Liver (tissue), 9 donors: ENCODE data around the gene WWC2. TPM values are rescaled to one million over a fixed set of nuclear protein-coding genes. Genes with fewer than 3 reads are reported as not detected.
A peak's percentile ranks its signal among the peaks of the same experiment; 100 is the strongest.

Source experiments
- DNase-seq: peaks from one replicate; pipeline ENCODE4 v3.0.0-alpha.2; 2017; ENCODE audit warnings: low spot score
- H3K27ac ChIP-seq, 2 donors: one replicate each; pipeline ENCODE4 v1.7.0; 2013; ENCODE audit warnings: inconsistent platforms in 2 of 2, low read length in 2 of 2, control low read depth in 1 of 2, low read depth in 1 of 2, mild to moderate bottlenecking in 1 of 2
- H3K27me3 ChIP-seq, 4 donors: one replicate each; pipeline versions ENCODE4 v1.6.1 to v1.7.0; 2013; ENCODE audit warnings: low read length in 3 of 4, inconsistent platforms in 1 of 4, mild to moderate bottlenecking in 1 of 4, moderate library complexity in 1 of 4; ENCODE audit not compliant: control insufficient read depth in 4 of 4, insufficient read depth in 4 of 4
- H3K36me3 ChIP-seq, 4 donors: one replicate each; pipeline versions ENCODE4 v1.6.1 to v1.7.0; 2013; ENCODE audit warnings: low read length in 3 of 4, mild to moderate bottlenecking in 3 of 4, low read depth in 1 of 4, moderate library complexity in 1 of 4; ENCODE audit not compliant: control insufficient read depth in 4 of 4, insufficient read depth in 3 of 4
- H3K4me1 ChIP-seq, 4 donors: one replicate each; pipeline versions ENCODE4 v1.6.1 to v1.7.0; 2013; ENCODE audit warnings: low read length in 3 of 4, mild to moderate bottlenecking in 3 of 4, moderate library complexity in 1 of 4; ENCODE audit not compliant: control insufficient read depth in 4 of 4, insufficient read depth in 4 of 4
- H3K4me3 ChIP-seq, 3 donors: one replicate each; pipeline versions ENCODE4 v1.6.1 to v1.7.0; 2013; ENCODE audit warnings: low read length in 3 of 3, control low read depth in 1 of 3, low read depth in 1 of 3, mild to moderate bottlenecking in 1 of 3
- H3K9ac ChIP-seq, 2 donors: one replicate each; pipeline ENCODE4 v1.7.0; 2013; ENCODE audit warnings: low read length in 2 of 2, mild to moderate bottlenecking in 2 of 2, moderate library complexity in 2 of 2, control low read depth in 1 of 2, low read depth in 1 of 2
- H3K9me3 ChIP-seq, 4 donors: one replicate each; pipeline versions ENCODE4 v1.6.1 to v1.7.0; 2013; ENCODE audit warnings: low read length in 3 of 4; ENCODE audit not compliant: control insufficient read depth in 4 of 4
- FOXA1 ChIP-seq: IDR thresholded peaks from 2 replicates; pipeline ENCODE4 v1.6.1; 2016; ENCODE audit warnings: antibody characterized with exemption
- FOXA2 ChIP-seq: IDR thresholded peaks from 2 replicates; pipeline ENCODE4 v1.6.1; 2016; ENCODE audit warnings: antibody characterized with exemption
- RAD21 ChIP-seq, 2 donors: IDR thresholded peaks; 2 replicates each; pipeline ENCODE4 v1.6.1; 2016; ENCODE audit warnings: antibody characterized with exemption in 2 of 2, mild to moderate bottlenecking in 2 of 2
- RXRA ChIP-seq, 2 donors: IDR thresholded peaks; 2 replicates each; pipeline ENCODE4 v1.6.1; 2017 to 2018; ENCODE audit warnings: antibody characterized with exemption in 2 of 2, mild to moderate bottlenecking in 1 of 2
- TAF1 ChIP-seq: conservative IDR thresholded peaks from 2 replicates; pipeline ENCODE4 v1.6.1; 2016; ENCODE audit warnings: antibody characterized with exemption, mild to moderate bottlenecking
- YY1 ChIP-seq: IDR thresholded peaks from 2 replicates; pipeline ENCODE4 v1.6.1; 2016; ENCODE audit warnings: antibody characterized with exemption, mild to moderate bottlenecking
- WGBS: extraction: QIAGEN DNeasy Blood & Tissue Kit; methylation state at CpG from one replicate; pipeline ENCODE4 v1.1.7; 2013; 5-methylcytosine and 5-hydroxymethylcytosine counted together
- polyA plus RNA-seq, 2 donors: library from polyadenylated mRNA; stranded (reverse) in 1 of 2; unstranded in 1 of 2; fragments of 200-250 nt in 1 of 2; fragments of >200 nt in 1 of 2; fragmentation: Nextera tagmentation in 1 of 2; extraction: Ambion mirVana in 1 of 2; gene quantifications; one replicate each; pipeline versions ENCODE4 v1.2.1 to v1.2.3, GENCODE V29; 2013 to 2015
- total RNA-seq, 2 donors: library from RNA; depleted of rRNA; stranded (reverse); fragments of >200 nt; gene quantifications; one replicate each; pipeline ENCODE4 v1.2.3, GENCODE V29; 2014
- TF ChIP-seq, protein P1 (sequence below): fragments of 150-350 bp; IDR thresholded peaks from 2 replicates; pipeline ENCODE4 v1.5.1; 2017; ENCODE audit warnings: improper control_type of control experiment, low read depth, low read length; ENCODE audit not compliant: missing input control
- TF ChIP-seq, protein P2 (sequence below): IDR thresholded peaks from 2 replicates; pipeline ENCODE4 v1.6.1; 2016; ENCODE audit warnings: antibody characterized with exemption
- TF ChIP-seq, protein P3 (sequence below): IDR thresholded peaks from 2 replicates; pipeline ENCODE4 v1.6.1; 2016; ENCODE audit warnings: antibody characterized with exemption, mild to moderate bottlenecking
- TF ChIP-seq, protein P4 (sequence below): IDR thresholded peaks from 2 replicates; pipeline ENCODE4 v1.6.1; 2016; ENCODE audit warnings: antibody characterized with exemption
- donor health status: healthy.
- donor health status: healthy.
- donor health status: healthy.
- donor health status: healthy.
- donor health status: healthy.

Gene WWC2
- total and polyA plus RNA-seq, 4 donors: 8.6 to 60.1 (median 13.3) TPM

DNA sequence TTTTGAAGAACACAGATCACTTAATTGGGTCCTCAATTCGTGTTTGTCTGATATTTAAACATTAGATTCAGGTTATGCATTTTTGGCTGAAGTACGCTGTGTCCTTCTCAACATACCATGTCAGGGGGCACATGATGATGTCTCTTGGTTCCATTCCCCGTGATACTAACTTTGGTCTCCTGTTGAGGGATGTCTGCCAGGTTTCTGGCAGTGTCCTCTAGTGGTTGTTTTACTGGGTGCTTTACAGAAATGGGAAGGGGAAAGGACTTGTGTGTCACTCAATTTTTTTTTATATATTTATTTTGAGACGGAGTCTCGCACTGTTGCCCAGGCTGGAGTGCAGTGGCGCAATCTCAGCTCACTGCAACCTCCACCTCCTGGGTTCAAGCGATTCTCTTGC is 58.2 kb downstream of the WWC2 start:
- Histone ChIP-seq H3K9ac (no peak overlapping the region), H3K4me1 (peaks cover 4 to 21% (median 14%) of the 10 kb centered on the region in 4 donors), H3K4me3 (no peak overlapping the region), H3K27ac (no peak overlapping the region), H3K36me3 (peaks cover 0 to 2% (median 0%) of the 10 kb centered on the region in 4 donors), H3K27me3 (no peaks in the 10 kb centered on the region), H3K9me3 (no peaks in the 10 kb centered on the region)
- no peak for DNase-seq
- WGBS: 80% methylated on average over 7 of the region's 7 CpGs
- no peak for TF ChIP-seq FOXA2
- peak in 1 of 2 donors; percentile 59 for TF ChIP-seq RAD21 (IDR thresholded peaks at IDR 0.05)
- TF ChIP-seq, protein P1, sequence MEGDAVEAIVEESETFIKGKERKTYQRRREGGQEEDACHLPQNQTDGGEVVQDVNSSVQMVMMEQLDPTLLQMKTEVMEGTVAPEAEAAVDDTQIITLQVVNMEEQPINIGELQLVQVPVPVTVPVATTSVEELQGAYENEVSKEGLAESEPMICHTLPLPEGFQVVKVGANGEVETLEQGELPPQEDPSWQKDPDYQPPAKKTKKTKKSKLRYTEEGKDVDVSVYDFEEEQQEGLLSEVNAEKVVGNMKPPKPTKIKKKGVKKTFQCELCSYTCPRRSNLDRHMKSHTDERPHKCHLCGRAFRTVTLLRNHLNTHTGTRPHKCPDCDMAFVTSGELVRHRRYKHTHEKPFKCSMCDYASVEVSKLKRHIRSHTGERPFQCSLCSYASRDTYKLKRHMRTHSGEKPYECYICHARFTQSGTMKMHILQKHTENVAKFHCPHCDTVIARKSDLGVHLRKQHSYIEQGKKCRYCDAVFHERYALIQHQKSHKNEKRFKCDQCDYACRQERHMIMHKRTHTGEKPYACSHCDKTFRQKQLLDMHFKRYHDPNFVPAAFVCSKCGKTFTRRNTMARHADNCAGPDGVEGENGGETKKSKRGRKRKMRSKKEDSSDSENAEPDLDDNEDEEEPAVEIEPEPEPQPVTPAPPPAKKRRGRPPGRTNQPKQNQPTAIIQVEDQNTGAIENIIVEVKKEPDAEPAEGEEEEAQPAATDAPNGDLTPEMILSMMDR: peak; percentile 11

DNA sequence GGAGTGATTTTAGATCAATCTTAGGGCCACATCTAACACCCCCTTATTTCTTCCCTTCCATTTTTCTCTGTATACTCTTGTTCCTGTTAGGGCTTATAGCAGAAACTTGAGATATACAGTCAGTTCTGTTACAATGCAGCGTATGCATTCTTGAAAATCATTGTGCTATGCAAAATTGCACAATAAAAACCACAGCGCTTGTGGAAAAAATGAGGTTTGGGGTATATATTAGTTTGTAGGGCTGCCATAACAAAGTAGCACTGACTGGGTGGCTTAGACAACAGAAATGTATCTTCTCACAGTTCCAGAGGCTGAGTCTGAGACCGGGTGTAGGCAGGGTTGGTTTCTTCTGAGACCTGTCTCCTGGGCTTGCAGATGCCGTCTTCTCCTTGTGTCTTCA is 59.0 kb downstream of the WWC2 start:
- peaks cover 4 to 21% (median 14%) of the 10 kb centered on the region in 4 donors for H3K4me1 ChIP-seq
- no peak overlapping the region for H3K4me3 ChIP-seq
- no peak overlapping the region for H3K27ac ChIP-seq
- no peak overlapping the region for H3K9ac ChIP-seq
- no peak for DNase-seq
- WGBS: 67% methylated on average over 4 of the region's 4 CpGs
- H3K36me3 ChIP-seq: peaks cover 0 to 2% (median 0%) of the 10 kb centered on the region in 4 donors
- H3K27me3 ChIP-seq: no peaks in the 10 kb centered on the region
- TF ChIP-seq, protein P2, sequence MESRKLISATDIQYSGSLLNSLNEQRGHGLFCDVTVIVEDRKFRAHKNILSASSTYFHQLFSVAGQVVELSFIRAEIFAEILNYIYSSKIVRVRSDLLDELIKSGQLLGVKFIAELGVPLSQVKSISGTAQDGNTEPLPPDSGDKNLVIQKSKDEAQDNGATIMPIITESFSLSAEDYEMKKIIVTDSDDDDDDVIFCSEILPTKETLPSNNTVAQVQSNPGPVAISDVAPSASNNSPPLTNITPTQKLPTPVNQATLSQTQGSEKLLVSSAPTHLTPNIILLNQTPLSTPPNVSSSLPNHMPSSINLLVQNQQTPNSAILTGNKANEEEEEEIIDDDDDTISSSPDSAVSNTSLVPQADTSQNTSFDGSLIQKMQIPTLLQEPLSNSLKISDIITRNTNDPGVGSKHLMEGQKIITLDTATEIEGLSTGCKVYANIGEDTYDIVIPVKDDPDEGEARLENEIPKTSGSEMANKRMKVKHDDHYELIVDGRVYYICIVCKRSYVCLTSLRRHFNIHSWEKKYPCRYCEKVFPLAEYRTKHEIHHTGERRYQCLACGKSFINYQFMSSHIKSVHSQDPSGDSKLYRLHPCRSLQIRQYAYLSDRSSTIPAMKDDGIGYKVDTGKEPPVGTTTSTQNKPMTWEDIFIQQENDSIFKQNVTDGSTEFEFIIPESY: no peak
- no peak for TF ChIP-seq FOXA2
- TF ChIP-seq, protein P1: no peak
- no peak for TF ChIP-seq YY1
- no peaks in the 10 kb centered on the region for H3K9me3 ChIP-seq

DNA sequence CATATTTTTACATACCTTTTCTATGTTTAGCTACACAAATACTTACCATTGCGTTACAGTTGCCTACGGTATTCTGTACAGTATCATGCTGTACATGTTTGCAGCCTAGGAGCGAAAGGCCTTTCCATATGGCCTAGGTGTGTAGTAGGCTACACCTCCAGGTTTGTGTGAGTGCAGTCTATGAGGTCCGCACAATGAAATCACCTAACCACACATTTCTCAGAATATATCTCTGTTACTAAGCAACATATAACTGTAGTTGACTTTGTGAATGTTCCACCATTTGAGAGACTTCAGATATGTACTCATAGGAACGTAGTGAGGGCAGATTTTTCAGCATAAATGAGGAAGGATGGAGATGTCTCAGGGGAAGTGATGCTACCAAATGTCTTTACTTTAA is 62.6 kb downstream of the WWC2 start:
- DNase-seq: no peak
- Histone ChIP-seq H3K9me3 (no peaks in the 10 kb centered on the region), H3K27ac (no peak overlapping the region), H3K27me3 (no peaks in the 10 kb centered on the region), H3K9ac (no peak overlapping the region), H3K4me3 (no peak overlapping the region), H3K4me1 (peaks cover 4 to 16% (median 7%) of the 10 kb centered on the region in 4 donors), H3K36me3 (peaks cover 0 to 2% (median 0%) of the 10 kb centered on the region in 4 donors)
- TF ChIP-seq RXRA (IDR thresholded peaks at IDR 0.05) (no peak), FOXA2 (no peak), FOXA1 (no peak), RAD21 (IDR thresholded peaks at IDR 0.05) (no peak), TAF1 (no peak)
- TF ChIP-seq, protein P2: no peak
- TF ChIP-seq, protein P3, sequence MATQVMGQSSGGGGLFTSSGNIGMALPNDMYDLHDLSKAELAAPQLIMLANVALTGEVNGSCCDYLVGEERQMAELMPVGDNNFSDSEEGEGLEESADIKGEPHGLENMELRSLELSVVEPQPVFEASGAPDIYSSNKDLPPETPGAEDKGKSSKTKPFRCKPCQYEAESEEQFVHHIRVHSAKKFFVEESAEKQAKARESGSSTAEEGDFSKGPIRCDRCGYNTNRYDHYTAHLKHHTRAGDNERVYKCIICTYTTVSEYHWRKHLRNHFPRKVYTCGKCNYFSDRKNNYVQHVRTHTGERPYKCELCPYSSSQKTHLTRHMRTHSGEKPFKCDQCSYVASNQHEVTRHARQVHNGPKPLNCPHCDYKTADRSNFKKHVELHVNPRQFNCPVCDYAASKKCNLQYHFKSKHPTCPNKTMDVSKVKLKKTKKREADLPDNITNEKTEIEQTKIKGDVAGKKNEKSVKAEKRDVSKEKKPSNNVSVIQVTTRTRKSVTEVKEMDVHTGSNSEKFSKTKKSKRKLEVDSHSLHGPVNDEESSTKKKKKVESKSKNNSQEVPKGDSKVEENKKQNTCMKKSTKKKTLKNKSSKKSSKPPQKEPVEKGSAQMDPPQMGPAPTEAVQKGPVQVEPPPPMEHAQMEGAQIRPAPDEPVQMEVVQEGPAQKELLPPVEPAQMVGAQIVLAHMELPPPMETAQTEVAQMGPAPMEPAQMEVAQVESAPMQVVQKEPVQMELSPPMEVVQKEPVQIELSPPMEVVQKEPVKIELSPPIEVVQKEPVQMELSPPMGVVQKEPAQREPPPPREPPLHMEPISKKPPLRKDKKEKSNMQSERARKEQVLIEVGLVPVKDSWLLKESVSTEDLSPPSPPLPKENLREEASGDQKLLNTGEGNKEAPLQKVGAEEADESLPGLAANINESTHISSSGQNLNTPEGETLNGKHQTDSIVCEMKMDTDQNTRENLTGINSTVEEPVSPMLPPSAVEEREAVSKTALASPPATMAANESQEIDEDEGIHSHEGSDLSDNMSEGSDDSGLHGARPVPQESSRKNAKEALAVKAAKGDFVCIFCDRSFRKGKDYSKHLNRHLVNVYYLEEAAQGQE: no peak
- TF ChIP-seq, protein P4, sequence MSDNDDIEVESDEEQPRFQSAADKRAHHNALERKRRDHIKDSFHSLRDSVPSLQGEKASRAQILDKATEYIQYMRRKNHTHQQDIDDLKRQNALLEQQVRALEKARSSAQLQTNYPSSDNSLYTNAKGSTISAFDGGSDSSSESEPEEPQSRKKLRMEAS: no peak
- TF ChIP-seq, protein P1: no peak
- WGBS: 93% methylated on average over 5 of the region's 5 CpGs
